SK-N-SH (cell line): ENCODE results near the gene TBL3. TPM values are rescaled to one million over a fixed set of nuclear protein-coding genes. Genes with fewer than 3 reads are reported as not detected.

ENCODE experiments used
- CTCF ChIA-PET: fragments of 300-600, 350-600 bp; formaldehyde crosslinking; extraction: SDS; loops from one replicate; lab custom pipeline; 2021; lab: Yijun Ruan, JAX
- POLR2A ChIA-PET: fragments of 350-600 bp; sonication (Branson Sonifier 250); formaldehyde crosslinking; extraction: SDS; loops from one replicate; lab custom pipeline; 2020; ENCODE audit warnings: antibody characterized with exemption, inconsistent platforms; lab: Yijun Ruan, JAX
- DNase-seq: peaks from one replicate; pipeline ENCODE4 v3.0.0; 2012
- H2AFZ ChIP-seq: fragments of 200-600 bp; sonication (generic); 2 replicates; pipeline ENCODE4 v1.8.1; 2016; ENCODE audit warnings: antibody characterized with exemption, mild to moderate bottlenecking, low read depth
- H3F3A ChIP-seq: fragments of 200-600 bp; sonication (generic); replicated peaks from 2 replicates; pipeline ENCODE3; 2016; ENCODE audit warnings: antibody characterized with exemption, mild to moderate bottlenecking; ENCODE audit not compliant: insufficient read depth
- H3K27ac ChIP-seq, 2 experiments: fragments of 200-500 bp in 1 of 2; fragments of 200-600 bp in 1 of 2; sonication (Bioruptor generic) in 1 of 2; sonication (generic), shearing (Covaris generic) in 1 of 2; 2 replicates each; pipeline versions ENCODE4 v1.5.1 to v1.6.1; 2014 to 2016; ENCODE audit warnings: low read depth in 2 of 2, inconsistent platforms in 1 of 2, low read length in 1 of 2, mild to moderate bottlenecking in 1 of 2, mixed read lengths in 1 of 2
- H3K27me3 ChIP-seq: fragments of 200-600 bp; sonication (generic), shearing (Covaris generic); 2 replicates; pipeline ENCODE4 v1.6.1; 2016; ENCODE audit warnings: mixed run types; ENCODE audit not compliant: insufficient read depth
- H3K36me3 ChIP-seq, 2 experiments: fragments of 200-500 bp in 1 of 2; fragments of 200-600 bp in 1 of 2; sonication (Bioruptor generic) in 1 of 2; sonication (generic) in 1 of 2; replicated peaks in 1 of 2; 2 replicates each; pipeline versions ENCODE3 to v1.5.1; 2014 to 2016; ENCODE audit warnings: low read length in 1 of 2, mild to moderate bottlenecking in 1 of 2; ENCODE audit not compliant: insufficient read depth in 2 of 2, control insufficient read depth in 1 of 2
- H3K4me1 ChIP-seq, 2 experiments: fragments of 200-500 bp in 1 of 2; fragments of 200-600 bp in 1 of 2; sonication (Bioruptor generic) in 1 of 2; sonication (generic), shearing (Covaris generic) in 1 of 2; 2 replicates each; pipeline versions ENCODE4 v1.5.1 to v1.6.1; 2014 to 2016; ENCODE audit warnings: low read depth in 1 of 2, low read length in 1 of 2, mixed run types in 1 of 2; ENCODE audit not compliant: insufficient read depth in 2 of 2, control insufficient read depth in 1 of 2
- H3K4me2 ChIP-seq: fragments of 200-600 bp; sonication (generic), shearing (Covaris generic); 2 replicates; pipeline ENCODE4 v1.6.1; 2017; ENCODE audit warnings: mixed run types
- H3K4me3 ChIP-seq, 2 experiments: fragments of 200-500 bp in 1 of 2; fragments of 200-600 bp in 1 of 2; sonication (Bioruptor generic) in 1 of 2; sonication (generic), shearing (Covaris generic) in 1 of 2; 2 replicates each; pipeline versions ENCODE4 v1.5.1 to v1.8.1; 2014 to 2016; ENCODE audit warnings: low read depth in 2 of 2, inconsistent platforms in 1 of 2, low read length in 1 of 2, mild to moderate bottlenecking in 1 of 2, mixed read lengths in 1 of 2, moderate library complexity in 1 of 2
- H3K79me2 ChIP-seq: fragments of 200-600 bp; sonication (generic); 2 replicates; pipeline ENCODE4 v1.8.1; 2017; ENCODE audit warnings: mild to moderate bottlenecking; ENCODE audit not compliant: insufficient read depth
- H3K9ac ChIP-seq: fragments of 200-600 bp; sonication (generic); 2 replicates; pipeline ENCODE4 v1.6.1; 2017; ENCODE audit warnings: mixed run types
- H3K9me2 ChIP-seq: fragments of 200-600 bp; sonication (generic); 2 replicates; pipeline ENCODE4 v1.6.1; 2017; ENCODE audit warnings: mixed run types
- H3K9me3 ChIP-seq: fragments of 200-600 bp; sonication (generic); 2 replicates; pipeline ENCODE4 v1.6.1; 2017; ENCODE audit warnings: mixed run types, mild to moderate bottlenecking, moderate library complexity
- H4K20me1 ChIP-seq: fragments of 200-600 bp; sonication (generic); 2 replicates; pipeline ENCODE4 v1.6.1; 2017; ENCODE audit warnings: mild to moderate bottlenecking, mixed run types; ENCODE audit not compliant: insufficient read depth
- FOXJ3 ChIP-seq: sonication (generic); formaldehyde crosslinking; IDR thresholded peaks from 2 replicates; pipeline ENCODE4 v1.5.1; 2020; ENCODE audit warnings: mild to moderate bottlenecking, missing genetic modification reagents
- GATA2 ChIP-seq: sonication (generic); formaldehyde crosslinking; IDR thresholded peaks from 2 replicates; pipeline ENCODE4 v1.5.0; 2020; ENCODE audit warnings: mild to moderate bottlenecking, missing genetic modification reagents
- MEF2A ChIP-seq: IDR thresholded peaks from 2 replicates; pipeline ENCODE4 v1.4.0; 2012; ENCODE audit warnings: low read depth, borderline replicate concordance
- NRF1 ChIP-seq: IDR thresholded peaks from 2 replicates; pipeline ENCODE4 v1.6.1; 2012; ENCODE audit warnings: low read depth, mild to moderate bottlenecking, low read length
- RXRA ChIP-seq: IDR thresholded peaks from 2 replicates; pipeline ENCODE4 v1.4.0; 2012; ENCODE audit warnings: low read depth, mild to moderate bottlenecking, borderline replicate concordance
- SIN3A ChIP-seq: IDR thresholded peaks from 2 replicates; pipeline ENCODE4 v1.6.1; 2012; ENCODE audit warnings: low read depth, mild to moderate bottlenecking, low read length, moderate library complexity, borderline replicate concordance
- TCF12 ChIP-seq: IDR thresholded peaks from 2 replicates; pipeline ENCODE4 v1.4.0; 2012
- YY1 ChIP-seq: IDR thresholded peaks from 2 replicates; pipeline ENCODE4 v1.4.0; 2012; ENCODE audit warnings: low read depth, mild to moderate bottlenecking
- WGBS: methylation state at CpG from one replicate; pipeline ENCODE4 v1.1.6; 2017; ENCODE audit warnings: low lambda C conversion rate; 5-methylcytosine and 5-hydroxymethylcytosine counted together
- polyA plus RNA-seq, 3 experiments: library from polyadenylated mRNA; depleted of rRNA; stranded (reverse); fragments of >200 nt; gene quantifications; 2 replicates each; pipeline ENCODE4 v1.2.3, GENCODE V29; 2012
- TF ChIP-seq, protein P1 (sequence below): fragments of 150-350 bp; IDR thresholded peaks from 2 replicates; pipeline ENCODE4 v1.6.1; 2017; ENCODE audit warnings: antibody characterized with exemption, low read length, low read depth, borderline replicate concordance
- TF ChIP-seq, protein P2 (sequence below): IDR thresholded peaks from 2 replicates; pipeline ENCODE4 v1.4.0; 2012; ENCODE audit warnings: low read depth, borderline replicate concordance
- TF ChIP-seq, protein P3 (sequence below): IDR thresholded peaks from 2 replicates; pipeline ENCODE4 v1.4.0; 2012; ENCODE audit warnings: low read depth, borderline replicate concordance
- TF ChIP-seq, protein P4 (sequence below): fragments of 200-600 bp; sonication (generic); IDR thresholded peaks from 2 replicates; pipeline ENCODE4 v1.6.1; 2017; ENCODE audit warnings: antibody characterized with exemption, mild to moderate bottlenecking, moderate library complexity
- TF ChIP-seq, protein P5 (sequence below): fragments of 150-350 bp; IDR thresholded peaks from 2 replicates; pipeline ENCODE4 v1.6.1; 2016; ENCODE audit warnings: mild to moderate bottlenecking, low read depth, low read length
- TF ChIP-seq, protein P6 (sequence below): IDR thresholded peaks from 2 replicates; pipeline ENCODE4 v1.6.1; 2012; ENCODE audit warnings: mild to moderate bottlenecking, low read depth, low read length, moderate library complexity

Gene TBL3
- polyA plus RNA-seq, 1 of the 3 experiments (the other 2 are of a cell fraction) = 37.1 TPM

DNA sequence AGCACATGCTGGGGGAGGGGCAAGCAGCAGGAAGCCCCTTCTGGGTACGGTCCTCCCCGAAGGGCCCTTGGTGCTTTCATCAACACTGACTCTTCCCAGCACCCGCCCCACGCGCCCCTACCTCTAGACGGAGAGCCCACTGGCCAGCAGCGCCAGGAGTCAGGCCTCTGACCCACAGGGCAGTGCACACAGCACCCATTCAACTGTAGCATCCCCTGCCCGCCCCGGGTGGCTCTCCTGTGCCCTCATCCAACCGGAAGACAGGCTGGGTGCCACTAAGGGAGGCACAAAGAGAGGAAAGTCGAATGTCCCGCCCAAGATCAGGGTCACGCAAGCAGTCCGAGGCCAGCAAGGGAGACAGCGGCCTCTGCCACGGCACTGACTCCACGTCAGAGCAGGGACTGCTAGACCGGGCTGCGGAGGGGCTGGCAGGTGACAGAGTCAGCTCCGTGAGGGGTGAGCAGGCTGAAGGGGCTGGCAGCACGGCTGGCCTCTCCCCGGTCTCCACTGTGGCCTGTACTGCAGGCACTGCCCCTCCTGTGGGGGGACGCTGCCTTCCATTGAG, 38.7 kb upstream of the TBL3 start (continued):
- TF ChIP-seq, protein P1, sequence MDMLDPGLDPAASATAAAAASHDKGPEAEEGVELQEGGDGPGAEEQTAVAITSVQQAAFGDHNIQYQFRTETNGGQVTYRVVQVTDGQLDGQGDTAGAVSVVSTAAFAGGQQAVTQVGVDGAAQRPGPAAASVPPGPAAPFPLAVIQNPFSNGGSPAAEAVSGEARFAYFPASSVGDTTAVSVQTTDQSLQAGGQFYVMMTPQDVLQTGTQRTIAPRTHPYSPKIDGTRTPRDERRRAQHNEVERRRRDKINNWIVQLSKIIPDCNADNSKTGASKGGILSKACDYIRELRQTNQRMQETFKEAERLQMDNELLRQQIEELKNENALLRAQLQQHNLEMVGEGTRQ = no peak
- no peak for TF ChIP-seq SIN3A

DNA sequence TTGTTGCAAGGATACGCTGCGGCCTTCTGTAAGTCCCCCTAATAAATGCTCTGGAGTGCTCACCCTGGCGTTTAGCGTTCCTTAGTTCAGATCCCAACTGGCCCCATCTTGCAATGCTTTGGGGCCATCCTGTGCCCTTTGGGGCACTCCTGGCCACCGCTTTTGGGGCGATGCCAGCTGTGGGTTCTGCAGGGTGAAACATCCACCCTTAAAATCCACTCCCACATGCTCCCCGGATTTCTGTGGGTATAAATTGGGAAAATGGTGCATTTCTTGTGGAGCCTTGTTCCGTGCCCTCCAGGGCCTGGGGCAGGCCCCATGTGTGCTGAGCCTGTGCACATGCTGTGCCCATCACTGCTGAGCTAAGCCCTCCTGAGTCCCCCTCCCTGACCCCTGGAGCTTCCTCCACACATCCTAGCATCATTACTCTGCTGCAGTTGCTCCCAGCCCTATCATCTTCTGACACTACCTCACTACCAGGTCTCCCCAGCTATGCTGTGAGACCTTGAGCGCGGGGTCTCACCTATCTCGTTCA, 34.8 kb upstream of the TBL3 start:
- no peak for DNase-seq
- H3F3A ChIP-seq = no peaks in the 10 kb centered on the region
- H3K36me3 ChIP-seq = peaks cover 4 to 14% of the 10 kb centered on the region in 2 experiments
- no peaks in the 10 kb centered on the region for H3K9me3 ChIP-seq
- no peaks in the 10 kb centered on the region for H4K20me1 ChIP-seq
- TF ChIP-seq FOXJ3 (no peak), RXRA (no peak), GATA2 (CRISPR knock-in tag) (no peak), MEF2A (no peak), TCF12 (no peak), YY1 (no peak), NRF1 (no peak)
- TF ChIP-seq, protein P2, sequence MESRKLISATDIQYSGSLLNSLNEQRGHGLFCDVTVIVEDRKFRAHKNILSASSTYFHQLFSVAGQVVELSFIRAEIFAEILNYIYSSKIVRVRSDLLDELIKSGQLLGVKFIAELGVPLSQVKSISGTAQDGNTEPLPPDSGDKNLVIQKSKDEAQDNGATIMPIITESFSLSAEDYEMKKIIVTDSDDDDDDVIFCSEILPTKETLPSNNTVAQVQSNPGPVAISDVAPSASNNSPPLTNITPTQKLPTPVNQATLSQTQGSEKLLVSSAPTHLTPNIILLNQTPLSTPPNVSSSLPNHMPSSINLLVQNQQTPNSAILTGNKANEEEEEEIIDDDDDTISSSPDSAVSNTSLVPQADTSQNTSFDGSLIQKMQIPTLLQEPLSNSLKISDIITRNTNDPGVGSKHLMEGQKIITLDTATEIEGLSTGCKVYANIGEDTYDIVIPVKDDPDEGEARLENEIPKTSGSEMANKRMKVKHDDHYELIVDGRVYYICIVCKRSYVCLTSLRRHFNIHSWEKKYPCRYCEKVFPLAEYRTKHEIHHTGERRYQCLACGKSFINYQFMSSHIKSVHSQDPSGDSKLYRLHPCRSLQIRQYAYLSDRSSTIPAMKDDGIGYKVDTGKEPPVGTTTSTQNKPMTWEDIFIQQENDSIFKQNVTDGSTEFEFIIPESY = no peak
- TF ChIP-seq, protein P3, sequence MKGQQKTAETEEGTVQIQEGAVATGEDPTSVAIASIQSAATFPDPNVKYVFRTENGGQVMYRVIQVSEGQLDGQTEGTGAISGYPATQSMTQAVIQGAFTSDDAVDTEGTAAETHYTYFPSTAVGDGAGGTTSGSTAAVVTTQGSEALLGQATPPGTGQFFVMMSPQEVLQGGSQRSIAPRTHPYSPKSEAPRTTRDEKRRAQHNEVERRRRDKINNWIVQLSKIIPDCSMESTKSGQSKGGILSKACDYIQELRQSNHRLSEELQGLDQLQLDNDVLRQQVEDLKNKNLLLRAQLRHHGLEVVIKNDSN = no peak
- TF ChIP-seq, protein P4, sequence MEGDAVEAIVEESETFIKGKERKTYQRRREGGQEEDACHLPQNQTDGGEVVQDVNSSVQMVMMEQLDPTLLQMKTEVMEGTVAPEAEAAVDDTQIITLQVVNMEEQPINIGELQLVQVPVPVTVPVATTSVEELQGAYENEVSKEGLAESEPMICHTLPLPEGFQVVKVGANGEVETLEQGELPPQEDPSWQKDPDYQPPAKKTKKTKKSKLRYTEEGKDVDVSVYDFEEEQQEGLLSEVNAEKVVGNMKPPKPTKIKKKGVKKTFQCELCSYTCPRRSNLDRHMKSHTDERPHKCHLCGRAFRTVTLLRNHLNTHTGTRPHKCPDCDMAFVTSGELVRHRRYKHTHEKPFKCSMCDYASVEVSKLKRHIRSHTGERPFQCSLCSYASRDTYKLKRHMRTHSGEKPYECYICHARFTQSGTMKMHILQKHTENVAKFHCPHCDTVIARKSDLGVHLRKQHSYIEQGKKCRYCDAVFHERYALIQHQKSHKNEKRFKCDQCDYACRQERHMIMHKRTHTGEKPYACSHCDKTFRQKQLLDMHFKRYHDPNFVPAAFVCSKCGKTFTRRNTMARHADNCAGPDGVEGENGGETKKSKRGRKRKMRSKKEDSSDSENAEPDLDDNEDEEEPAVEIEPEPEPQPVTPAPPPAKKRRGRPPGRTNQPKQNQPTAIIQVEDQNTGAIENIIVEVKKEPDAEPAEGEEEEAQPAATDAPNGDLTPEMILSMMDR = no peak
- TF ChIP-seq, protein P5, sequence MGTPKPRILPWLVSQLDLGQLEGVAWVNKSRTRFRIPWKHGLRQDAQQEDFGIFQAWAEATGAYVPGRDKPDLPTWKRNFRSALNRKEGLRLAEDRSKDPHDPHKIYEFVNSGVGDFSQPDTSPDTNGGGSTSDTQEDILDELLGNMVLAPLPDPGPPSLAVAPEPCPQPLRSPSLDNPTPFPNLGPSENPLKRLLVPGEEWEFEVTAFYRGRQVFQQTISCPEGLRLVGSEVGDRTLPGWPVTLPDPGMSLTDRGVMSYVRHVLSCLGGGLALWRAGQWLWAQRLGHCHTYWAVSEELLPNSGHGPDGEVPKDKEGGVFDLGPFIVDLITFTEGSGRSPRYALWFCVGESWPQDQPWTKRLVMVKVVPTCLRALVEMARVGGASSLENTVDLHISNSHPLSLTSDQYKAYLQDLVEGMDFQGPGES = no peak
- TF ChIP-seq, protein P6, sequence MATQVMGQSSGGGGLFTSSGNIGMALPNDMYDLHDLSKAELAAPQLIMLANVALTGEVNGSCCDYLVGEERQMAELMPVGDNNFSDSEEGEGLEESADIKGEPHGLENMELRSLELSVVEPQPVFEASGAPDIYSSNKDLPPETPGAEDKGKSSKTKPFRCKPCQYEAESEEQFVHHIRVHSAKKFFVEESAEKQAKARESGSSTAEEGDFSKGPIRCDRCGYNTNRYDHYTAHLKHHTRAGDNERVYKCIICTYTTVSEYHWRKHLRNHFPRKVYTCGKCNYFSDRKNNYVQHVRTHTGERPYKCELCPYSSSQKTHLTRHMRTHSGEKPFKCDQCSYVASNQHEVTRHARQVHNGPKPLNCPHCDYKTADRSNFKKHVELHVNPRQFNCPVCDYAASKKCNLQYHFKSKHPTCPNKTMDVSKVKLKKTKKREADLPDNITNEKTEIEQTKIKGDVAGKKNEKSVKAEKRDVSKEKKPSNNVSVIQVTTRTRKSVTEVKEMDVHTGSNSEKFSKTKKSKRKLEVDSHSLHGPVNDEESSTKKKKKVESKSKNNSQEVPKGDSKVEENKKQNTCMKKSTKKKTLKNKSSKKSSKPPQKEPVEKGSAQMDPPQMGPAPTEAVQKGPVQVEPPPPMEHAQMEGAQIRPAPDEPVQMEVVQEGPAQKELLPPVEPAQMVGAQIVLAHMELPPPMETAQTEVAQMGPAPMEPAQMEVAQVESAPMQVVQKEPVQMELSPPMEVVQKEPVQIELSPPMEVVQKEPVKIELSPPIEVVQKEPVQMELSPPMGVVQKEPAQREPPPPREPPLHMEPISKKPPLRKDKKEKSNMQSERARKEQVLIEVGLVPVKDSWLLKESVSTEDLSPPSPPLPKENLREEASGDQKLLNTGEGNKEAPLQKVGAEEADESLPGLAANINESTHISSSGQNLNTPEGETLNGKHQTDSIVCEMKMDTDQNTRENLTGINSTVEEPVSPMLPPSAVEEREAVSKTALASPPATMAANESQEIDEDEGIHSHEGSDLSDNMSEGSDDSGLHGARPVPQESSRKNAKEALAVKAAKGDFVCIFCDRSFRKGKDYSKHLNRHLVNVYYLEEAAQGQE = no peak
- ChIA-PET CTCF (no interaction called here), POLR2A (no interaction called here)
- H3K4me1 ChIP-seq = peaks cover 0 to 18% of the 10 kb centered on the region in 2 experiments; a peak in 2 of 4 replicates
- H3K9ac ChIP-seq = no peak overlapping the region
- no peak overlapping the region for H3K4me3 ChIP-seq
- H3K9me2 ChIP-seq = no peaks in the 10 kb centered on the region
- no peaks in the 10 kb centered on the region for H3K27me3 ChIP-seq
- H3K4me2 ChIP-seq = no peak overlapping the region
- WGBS = 95% methylated on average over 10 of the region's 11 CpGs
- no peak overlapping the region for H2AFZ ChIP-seq
- H3K27ac ChIP-seq = no peak overlapping the region
- H3K79me2 ChIP-seq = no peaks in the 10 kb centered on the region
